EH (cell line): ENCODE results near the gene MSN.
"Not testable (repeated sequence)": the region's sequence is repeated elsewhere in the genome, so short reads cannot be mapped to it uniquely, and the experiment has no call there.

Experiments used
- DNase-seq: peaks from one replicate; pipeline ENCODE4 v3.0.0-alpha.2; 2015; ENCODE audit warnings: low read depth

The MSN gene

DNA sequence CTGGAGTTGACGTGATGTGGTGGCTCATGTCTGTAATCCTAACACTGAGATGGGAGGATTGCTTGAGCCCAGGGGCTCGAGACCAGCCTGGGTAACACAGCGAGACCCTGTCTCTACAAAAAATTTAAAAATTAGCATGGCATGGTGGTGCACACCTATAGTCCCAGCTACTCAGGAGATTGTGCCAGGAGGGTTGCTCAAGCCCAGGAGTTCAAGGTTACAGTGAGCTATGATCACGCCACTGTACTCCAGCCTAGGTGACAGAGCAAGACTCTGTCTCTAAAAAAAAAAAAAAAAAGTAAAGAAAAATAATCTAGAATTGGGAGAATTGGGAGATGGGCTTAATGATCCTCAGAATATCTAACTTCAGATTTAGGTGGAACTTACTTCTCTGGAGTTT lies 51.1 kb downstream of the MSN start:
- DNase-seq = no peak

DNA sequence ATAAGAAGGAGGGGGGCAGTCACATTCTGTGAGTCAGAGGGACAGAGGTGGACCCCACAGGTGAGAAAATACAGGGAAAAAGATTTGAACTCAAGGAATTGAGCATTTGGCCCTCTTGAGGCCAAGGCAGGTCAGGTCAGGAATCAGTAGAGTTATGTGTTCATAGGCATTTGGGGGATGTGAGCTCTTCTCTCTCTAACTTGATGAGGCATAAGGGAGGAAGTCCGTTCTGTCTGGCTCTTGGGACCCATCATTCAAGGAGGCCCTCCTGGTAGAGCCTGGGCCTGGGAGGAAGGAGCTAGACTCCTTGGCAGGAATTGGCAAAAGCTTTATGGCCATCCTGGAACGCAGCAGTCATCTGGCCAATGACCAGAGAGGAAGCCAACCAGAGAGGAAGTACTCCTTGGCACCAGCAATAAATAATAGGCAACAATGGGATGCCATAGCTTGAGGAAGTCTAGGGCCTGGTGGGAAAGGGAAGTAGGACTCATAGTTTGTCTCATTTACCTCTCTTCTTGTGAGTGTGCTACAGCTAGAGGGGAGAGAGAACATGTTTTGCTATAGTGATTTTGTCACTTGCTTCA lies 53.0 kb downstream of the MSN start:
- DNase-seq = no peak

DNA sequence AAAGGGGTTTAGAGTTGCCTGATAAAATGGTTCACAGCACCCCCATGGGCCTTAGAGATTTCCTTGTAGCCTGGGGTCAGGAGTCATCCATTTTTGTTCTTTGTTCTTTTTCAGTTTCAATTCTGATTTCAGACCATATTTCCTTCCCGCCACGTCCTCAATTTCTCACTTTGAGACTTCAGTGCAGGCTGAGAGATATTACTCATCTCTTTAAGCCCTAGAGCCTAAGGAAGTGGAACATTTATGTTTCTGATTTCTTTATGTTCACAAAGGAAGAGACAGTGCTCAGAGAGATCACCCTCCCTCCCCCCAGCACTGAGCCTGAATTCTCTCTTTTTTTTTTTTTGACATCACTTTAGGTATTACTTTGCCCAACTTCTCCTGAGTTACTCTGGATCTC lies 56.3 kb downstream of the MSN start:
- DNase-seq = peak; percentile 48

DNA sequence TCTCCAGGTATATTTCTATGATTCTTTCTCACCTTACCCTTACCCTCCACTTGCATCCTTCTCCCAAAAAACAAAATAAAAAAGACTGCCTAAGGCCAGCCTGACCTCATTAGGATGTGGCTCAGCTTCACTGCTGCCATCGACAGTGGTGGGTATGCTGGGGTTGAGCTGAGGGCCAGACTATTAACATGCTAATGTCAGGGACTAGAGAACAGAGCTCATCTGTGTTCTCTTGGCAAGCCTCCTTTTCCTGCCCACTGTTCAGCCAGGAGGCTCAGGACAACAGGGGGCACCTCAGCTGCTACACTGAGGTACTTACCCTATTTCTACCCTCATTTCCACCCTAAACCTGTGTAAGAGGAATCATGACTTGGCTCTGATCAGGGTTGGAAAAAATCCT lies 59.3 kb downstream of the MSN start:
- no peak for DNase-seq

DNA sequence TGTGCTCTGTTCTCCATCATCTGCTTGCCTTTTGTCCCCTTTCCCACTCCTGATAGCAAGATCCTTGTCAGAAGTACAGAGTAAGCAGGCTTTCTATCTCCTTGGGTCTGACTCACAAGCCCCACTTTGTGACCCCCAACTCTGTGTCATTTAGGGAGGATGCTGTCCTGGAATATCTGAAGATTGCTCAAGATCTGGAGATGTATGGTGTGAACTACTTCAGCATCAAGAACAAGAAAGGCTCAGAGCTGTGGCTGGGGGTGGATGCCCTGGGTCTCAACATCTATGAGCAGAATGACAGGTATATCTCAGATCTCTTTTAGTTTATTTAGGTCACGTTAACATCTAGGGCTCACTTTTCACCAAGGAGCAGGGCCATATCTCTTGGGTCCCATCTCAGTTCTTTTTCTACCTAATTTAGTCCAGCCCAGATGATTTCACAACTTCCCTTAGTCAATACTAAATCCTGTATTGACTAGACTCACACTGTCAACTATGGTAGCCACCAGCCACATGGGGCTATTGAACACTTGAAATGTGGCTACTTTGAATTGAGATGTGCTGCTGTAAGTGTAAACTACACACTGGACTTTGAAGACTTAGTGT lies 64.3 kb downstream of the MSN start:
- no peak for DNase-seq

DNA sequence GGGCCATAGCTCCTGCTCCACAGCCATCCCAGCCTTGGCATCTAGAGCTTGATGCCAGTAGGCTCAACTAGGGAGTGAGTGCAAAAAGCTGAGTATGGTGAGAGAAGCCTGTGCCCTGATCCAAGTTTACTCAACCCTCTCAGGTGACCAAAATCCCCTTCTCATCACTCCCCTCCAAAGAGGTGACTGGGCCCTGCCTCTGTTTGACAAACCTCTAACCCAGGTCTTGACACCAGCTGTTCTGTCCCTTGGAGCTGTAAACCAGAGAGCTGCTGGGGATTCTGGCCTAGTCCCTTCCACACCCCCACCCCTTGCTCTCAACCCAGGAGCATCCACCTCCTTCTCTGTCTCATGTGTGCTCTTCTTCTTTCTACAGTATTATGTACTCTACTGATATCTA lies 73.5 kb downstream of the MSN start:
- DNase-seq = no peak

DNA sequence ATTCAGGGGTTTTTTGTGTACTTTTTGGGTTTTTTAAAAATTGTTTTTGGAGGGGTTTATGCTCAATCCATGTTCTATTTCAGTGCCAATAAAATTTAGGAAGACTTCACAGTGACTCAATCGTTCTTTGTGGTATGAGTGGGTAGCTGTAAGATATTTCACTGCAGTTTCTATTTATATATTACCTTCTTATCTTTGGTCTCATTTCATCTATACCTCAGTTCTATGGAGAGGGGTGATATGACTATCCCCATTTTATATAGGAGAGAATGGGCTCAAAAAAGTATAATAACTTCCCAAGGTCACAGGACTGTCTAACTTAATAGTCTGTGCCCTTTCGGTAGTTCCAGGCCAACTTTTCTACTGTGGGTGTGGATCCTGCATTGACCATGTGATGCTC lies 74.4 kb downstream of the MSN start:
- DNase-seq = no peak

DNA sequence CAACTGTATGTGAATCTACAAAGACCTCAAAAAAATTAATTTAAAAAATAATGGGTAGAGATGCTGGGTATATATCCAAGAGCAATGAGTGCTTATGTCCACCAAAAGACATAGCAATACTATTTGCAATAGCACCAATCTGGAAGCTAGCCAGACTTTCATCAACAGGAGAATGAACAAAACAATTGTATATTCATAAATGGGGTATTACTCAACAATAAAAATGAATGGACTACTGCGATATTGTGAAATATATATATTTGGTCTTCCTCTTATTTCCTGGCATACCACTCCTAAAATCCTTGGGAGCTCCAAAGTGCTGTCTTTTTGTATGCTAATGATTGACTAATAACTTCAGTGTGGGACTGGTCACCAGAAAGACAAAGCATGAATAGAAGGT lies 77.5 kb downstream of the MSN start:
- no peak for DNase-seq

DNA sequence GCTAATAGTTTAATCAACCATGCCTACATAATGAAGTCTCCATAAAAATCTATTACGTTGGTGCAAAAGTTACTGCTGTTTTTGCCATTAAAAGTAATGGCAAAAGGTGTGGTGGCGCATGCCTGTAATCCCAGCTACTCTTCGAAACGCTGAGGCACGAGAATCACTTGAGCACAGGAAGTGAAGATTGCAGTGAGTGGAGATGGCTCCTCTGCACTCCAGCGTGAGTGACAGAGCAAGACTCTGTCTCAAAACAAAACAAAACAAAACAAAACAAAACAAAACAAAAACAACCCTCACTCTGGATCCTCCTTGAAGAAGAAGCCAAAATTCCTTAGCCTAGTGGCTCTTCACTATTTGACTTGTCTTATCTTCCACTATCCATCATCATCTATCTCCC lies 78.0 kb downstream of the MSN start:
- DNase-seq = no peak

DNA sequence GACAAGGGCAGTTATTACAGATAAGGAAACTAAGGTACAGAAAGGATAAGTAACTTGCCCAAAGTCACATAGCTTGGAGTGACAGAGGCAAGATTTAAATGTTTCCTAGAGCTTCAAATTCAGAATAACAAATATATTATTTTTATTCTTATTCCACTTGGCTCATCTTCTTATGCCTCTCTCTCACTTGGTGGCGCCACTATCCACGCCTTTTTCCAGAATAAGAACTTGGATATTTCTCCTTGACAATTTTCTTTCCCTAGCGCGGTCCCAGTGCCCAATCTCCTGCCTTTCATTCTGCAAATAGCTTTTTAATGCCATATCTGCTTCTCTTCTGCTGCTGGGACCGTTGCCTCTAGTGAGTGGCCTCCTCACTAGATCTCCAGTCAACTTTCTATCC lies 78.5 kb downstream of the MSN start:
- no peak for DNase-seq

DNA sequence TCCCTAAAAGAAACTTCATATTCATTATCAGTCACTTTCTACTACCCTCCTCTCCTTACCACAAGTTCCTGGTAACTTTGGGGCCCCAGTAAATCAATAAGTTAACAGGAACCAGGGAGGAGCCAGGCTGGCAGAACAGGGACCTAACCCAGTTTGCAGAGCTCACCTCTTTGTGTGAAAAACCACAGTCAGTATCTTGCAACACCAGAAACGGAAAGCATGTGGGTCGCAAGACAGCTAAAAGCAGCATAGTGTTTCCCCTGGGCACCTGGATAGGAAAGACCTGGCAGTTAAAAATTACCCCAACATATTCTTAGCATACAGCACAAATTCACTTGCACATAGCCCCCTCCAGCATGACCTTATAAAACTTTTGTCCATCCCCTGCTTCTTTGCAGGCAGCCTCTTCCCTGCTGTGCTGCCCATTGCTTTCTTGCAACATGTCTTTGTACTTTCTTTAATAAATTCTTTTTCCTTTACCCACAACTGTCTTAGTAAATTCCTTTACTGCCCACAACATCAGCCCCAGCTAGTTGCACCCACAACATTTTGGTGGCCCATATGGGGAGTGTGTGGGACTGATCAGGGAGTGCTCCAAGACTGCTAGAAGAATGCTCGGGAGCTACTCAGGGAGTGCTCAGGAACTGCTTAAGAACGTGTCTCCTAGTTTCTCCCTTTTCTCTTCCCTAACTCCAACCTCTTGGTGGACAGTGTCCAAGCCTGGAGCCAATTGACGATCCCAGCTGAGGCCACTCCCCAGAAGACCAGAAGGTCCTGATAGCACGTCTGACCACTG lies 83.4 kb downstream of the MSN start:
- no peak for DNase-seq

DNA sequence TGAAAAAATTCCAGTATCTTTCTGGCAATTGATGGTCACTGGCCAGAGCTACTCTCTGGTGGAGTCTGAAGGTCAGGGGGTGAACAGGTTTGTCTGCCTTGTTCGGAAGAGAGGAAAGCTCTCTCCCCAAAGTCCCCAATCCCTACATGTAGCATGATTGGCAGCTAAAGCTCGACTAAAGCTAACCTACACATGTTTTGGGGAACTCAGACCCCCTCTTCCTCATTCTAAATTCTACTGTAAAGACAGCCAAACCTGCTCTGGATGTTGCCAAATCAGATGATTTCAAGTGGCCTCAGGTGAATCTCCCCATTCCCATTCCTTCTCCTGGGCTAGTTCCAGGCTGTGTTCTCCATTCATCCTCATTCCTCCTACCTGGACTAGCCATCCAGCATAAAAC lies 84.1 kb downstream of the MSN start:
- DNase-seq = no peak

DNA sequence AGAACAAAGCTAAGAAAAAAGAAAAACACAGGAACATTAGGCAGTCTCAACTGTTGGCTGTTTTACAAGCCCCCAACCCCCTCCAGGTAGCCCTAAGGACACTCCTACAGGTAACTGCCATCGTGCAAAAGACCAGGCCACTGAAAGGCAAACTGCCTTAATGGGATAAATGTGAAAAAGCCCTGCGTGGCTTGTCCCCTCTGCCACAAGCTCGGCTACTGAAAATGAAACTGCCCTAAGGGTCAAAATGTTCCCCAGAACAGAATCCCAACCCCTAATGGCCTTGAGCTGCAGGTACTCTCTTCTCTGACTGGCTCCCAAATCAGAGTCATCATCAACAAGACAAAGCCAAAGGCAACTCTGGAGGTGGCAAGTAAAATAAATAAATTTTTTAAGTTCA lies 84.8 kb downstream of the MSN start:
- no peak for DNase-seq

DNA sequence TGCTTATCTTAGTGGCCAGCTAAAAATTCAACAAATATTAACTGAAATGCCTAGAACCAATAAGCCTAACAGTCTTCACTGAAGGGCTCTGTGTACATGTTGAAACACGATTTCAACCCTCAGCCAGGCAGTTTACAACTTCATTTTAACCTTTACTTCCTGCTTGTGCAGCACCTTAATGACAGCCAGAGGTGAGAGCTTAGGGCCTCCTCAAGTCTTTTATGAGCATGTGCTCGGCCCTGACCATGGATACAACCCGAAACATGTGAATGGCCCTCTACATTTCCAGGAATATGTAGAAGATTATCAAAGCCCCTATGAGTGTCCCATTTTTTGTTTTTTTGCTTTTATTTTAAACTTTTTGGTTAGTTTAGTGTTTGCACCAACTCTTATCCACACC lies 88.3 kb downstream of the MSN start:
- DNase-seq = no peak

DNA sequence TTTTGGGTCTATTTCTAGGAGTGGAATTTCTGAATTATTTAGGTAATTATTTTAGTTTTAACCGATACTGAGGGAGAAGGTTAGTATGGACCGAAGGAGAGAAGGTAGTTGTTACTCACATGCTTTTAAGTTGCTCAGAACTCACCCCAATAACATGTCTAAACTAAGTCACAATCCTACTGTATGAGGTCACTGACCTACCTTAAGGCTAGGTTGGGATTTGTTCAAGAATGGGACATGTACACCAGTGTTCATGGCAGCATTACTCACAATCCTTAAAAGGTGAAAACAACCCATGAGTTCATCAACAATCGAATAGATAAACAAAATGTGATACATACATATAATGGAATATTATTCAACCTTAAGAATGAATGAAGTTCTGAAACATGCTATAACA lies 90.5 kb downstream of the MSN start:
- DNase-seq = no peak

DNA sequence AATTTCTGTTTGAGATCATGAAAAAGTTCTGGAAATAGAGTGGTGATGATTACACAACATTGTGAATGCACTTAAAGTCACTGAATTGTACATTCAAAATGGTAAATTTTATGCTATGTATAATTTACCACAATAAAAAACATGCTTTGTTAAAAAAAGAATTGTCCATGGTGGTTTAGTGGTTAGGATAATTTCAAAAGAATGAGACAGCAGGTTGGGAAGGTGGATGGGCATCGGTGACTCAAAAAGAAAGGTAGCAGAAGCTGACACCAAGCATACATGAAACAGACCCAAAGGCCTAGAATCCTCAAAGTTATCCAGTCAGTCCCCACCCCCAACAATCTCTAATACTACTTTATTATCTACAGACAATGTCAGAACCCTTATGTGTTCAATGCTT lies 91.1 kb downstream of the MSN start:
- no peak for DNase-seq

DNA sequence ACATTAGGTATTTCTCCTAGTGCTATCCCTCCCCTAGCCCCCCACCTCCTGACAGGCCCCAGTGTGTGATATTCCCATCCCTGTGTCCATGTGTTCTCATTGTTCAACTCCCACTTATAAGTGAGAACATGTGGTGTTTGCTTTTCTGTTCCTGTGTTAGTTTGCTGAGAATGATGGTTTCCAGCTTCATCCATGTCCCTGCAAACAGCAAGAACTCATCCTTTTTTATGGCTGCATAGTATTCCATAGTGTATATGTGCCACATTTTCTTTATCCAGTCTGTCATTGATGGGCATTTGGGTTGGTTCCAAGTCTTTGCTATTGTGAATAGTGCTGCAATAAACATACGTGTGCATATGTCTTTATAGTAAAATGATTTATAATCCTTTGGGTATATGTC lies 92.1 kb downstream of the MSN start:
- not testable (repeated sequence) for DNase-seq

DNA sequence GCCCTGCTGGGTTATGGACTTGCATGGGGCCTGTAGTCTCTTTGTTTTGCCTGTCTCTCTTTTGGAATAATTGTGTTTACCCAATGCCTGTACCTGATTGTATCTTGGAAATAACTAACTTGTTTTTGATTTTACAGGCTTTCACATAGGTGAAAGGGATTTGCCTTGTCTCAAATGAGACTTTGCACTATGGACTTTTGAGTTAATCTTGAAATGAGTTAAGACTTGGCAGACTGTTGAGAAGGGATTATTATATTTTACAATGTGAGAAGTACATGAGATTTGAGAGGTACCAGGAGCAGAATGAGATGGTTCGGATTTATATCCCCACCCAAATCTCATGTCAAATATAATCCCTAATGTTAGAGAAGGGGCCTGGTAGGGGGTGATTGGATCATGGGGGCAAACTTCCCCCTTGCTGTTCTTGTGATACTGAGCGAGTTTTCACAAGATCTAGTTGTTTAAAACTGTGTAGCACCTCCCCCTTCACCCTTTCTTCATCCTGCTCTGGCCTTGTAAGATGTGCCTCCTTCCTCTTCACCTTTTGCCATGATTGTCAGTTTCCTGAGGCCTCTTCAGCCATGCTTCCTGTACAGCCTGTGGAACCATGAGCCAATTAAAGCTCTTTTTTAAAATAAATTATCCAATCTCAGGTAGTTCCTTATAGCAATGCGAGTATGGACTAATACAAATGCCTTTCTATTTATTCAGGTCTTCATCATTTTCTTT lies 102.3 kb downstream of the MSN start:
- no peak for DNase-seq

DNA sequence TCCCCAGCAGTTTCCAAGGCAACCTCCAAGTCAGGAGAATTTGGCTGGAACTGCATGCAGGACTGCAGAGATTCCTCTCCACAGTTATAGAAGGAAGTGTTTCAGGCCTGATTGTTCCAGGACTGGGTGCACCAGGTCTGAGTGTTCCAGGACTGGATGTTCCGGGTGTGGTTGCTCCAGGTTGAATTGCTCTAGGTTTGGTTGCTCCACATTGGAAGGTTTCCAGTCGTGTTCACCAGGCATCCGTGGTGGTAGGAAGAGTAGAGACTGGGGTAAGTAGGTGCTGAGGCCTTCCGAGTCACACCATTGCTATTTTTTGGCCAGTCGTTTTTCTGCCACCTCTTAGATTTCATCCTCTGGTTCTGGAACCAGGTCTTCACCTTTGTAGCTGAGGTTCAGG lies 105.4 kb downstream of the MSN start:
- no peak for DNase-seq

DNA sequence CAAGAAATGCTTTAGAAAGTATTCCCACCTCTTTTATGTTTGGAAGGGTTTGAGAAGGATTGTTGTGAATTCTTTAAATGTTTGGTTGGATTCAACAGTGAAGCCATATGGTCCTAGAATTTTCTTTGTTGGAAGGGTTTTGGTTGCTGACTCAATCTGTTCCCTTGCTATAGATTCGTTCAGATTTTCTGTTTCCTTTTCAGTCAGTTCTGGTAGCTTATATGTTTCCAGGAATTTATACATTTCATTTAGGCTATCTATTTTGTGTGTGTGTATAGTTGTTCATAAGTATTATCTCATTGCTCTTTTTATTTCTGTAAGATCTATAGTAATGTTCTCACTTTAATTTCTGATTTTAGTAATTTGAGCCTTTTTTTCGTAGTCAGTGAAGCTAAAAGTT lies 114.4 kb downstream of the MSN start:
- DNase-seq = no peak

DNA sequence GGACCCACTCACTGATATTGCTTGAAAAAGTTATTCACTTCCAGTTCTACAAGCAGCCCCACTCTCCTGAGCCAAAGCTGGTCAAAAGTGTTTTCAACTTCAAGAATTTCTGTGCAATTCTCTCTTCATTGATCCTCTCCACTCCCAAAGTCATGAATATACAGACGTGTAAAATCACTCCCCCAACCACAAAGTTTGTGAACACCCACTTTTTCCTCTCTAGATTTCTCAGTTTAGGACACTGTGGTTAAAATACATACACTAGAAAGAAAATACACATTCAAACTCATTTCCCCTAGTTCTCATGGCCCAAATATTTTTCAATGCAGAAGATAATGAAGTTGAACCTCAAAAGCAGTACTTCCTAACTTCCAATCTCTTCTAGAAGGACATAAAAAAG lies 116.3 kb downstream of the MSN start:
- DNase-seq = no peak
